Endothelial cell of umbilical vein (primary cell): Measurements from ENCODE around the gene MREG. TPM values are rescaled to one million over a fixed set of nuclear protein-coding genes. Genes with fewer than 3 reads are reported as not detected.

Experiments
- BruUV-seq: library from RNA; stranded (reverse); fragments of 400-500 nt; replicated peaks from 2 replicates; lab custom pipeline; 2021; lab: Mats Ljungman, UMichigan
- CTCF ChIA-PET: fragments of 300-600, 350-600 bp; sonication (Branson Sonifier 250); formaldehyde crosslinking; loops from one replicate; lab custom pipeline; 2021; ENCODE audit warnings: antibody characterized with exemption, inconsistent platforms; lab: Charles Lee
- POLR2A ChIA-PET: fragments of 300-600, 350-600 bp; sonication (Branson Sonifier 250); formaldehyde crosslinking; loops from one replicate; lab custom pipeline; 2021; ENCODE audit warnings: antibody characterized with exemption, inconsistent platforms; lab: Charles Lee
- DNase-seq: peaks from one replicate; pipeline ENCODE4 v3.0.0-alpha.2; 2011; ENCODE audit warnings: low read depth, low spot score
- FAIRE-seq: peaks from 2 replicates; lab custom pipeline; 2011; peaks lifted over from hg19 to GRCh38; lab: Jason Lieb, UNC
- H2AFZ ChIP-seq: 2 replicates; pipeline ENCODE4 v1.6.0; 2012; ENCODE audit warnings: low read depth, low read length, control low read depth, inconsistent platforms
- H3K27ac ChIP-seq: 2 replicates; pipeline ENCODE4 v1.5.1; 2011; ENCODE audit warnings: low read depth, mild to moderate bottlenecking, control low read depth, low read length, moderate library complexity; ENCODE audit not compliant: insufficient read depth
- H3K27me3 ChIP-seq, 2 experiments: 2 replicates each; pipeline versions ENCODE4 v1.6.0 to v1.6.1; 2011; ENCODE audit warnings: low read length in 2 of 2, mixed read lengths in 1 of 2; ENCODE audit not compliant: control insufficient read depth in 2 of 2, insufficient read depth in 2 of 2
- H3K36me3 ChIP-seq, 2 experiments: 2 replicates in 1 of 2; 3 replicates in 1 of 2; pipeline ENCODE4 v1.5.1; 2011; ENCODE audit warnings: low read length in 2 of 2, mild to moderate bottlenecking in 1 of 2, moderate library complexity in 1 of 2; ENCODE audit not compliant: control insufficient read depth in 2 of 2, insufficient read depth in 2 of 2; ENCODE audit errors: extremely low read depth in 1 of 2
- H3K4me1 ChIP-seq: 3 replicates; pipeline ENCODE4 v1.5.1; 2011; ENCODE audit warnings: mild to moderate bottlenecking, low read length; ENCODE audit not compliant: control insufficient read depth, insufficient read depth; ENCODE audit errors: extremely low read depth
- H3K4me2 ChIP-seq: 2 replicates; pipeline ENCODE4 v1.6.1; 2011; ENCODE audit warnings: low read length, control low read depth, mixed read lengths; ENCODE audit not compliant: insufficient read depth
- H3K4me3 ChIP-seq, 3 experiments: fragments of 200-600 bp in 1 of 3; sonication (generic), shearing (Covaris generic) in 1 of 3; replicated peaks in 1 of 3; 2 replicates each; pipeline ENCODE4 v1.5.1; 2011 to 2016; ENCODE audit warnings: control low read depth in 3 of 3, low read length in 3 of 3, mild to moderate bottlenecking in 2 of 3, inconsistent platforms in 1 of 3, low read depth in 1 of 3, moderate library complexity in 1 of 3; ENCODE audit not compliant: insufficient read depth in 1 of 3
- H3K79me2 ChIP-seq: 2 replicates; pipeline ENCODE4 v1.6.0; 2012; ENCODE audit warnings: low read length, inconsistent platforms; ENCODE audit not compliant: control insufficient read depth, insufficient read depth
- H3K9ac ChIP-seq: replicated peaks from 2 replicates; pipeline ENCODE3; 2011; ENCODE audit warnings: low read length, control low read depth; ENCODE audit not compliant: insufficient read depth; ENCODE audit errors: extremely low read depth
- H3K9me1 ChIP-seq: replicated peaks from 3 replicates; pipeline ENCODE4 v1.6.0; 2011; ENCODE audit warnings: mild to moderate bottlenecking, low read length; ENCODE audit not compliant: control insufficient read depth, insufficient read depth; ENCODE audit errors: extremely low read depth
- H3K9me3 ChIP-seq: replicated peaks from 2 replicates; pipeline ENCODE4 v1.5.1; 2012; ENCODE audit warnings: low read length, inconsistent platforms; ENCODE audit not compliant: control insufficient read depth, insufficient read depth
- H4K20me1 ChIP-seq: replicated peaks from 2 replicates; pipeline ENCODE3; 2011; ENCODE audit warnings: mild to moderate bottlenecking, low read length; ENCODE audit not compliant: control insufficient read depth, insufficient read depth; ENCODE audit errors: extremely low read depth
- EZH2 ChIP-seq: IDR thresholded peaks from 2 replicates; pipeline ENCODE4 v1.6.1; 2012; ENCODE audit warnings: borderline replicate concordance, low read depth, mild to moderate bottlenecking, moderate library complexity, low read length, inconsistent platforms; ENCODE audit not compliant: severe bottlenecking
- FOS ChIP-seq: IDR thresholded peaks from 2 replicates; pipeline ENCODE4 v1.6.1; 2011; ENCODE audit warnings: mild to moderate bottlenecking, low read length, moderate library complexity, borderline replicate concordance; ENCODE audit not compliant: insufficient read depth
- GATA2 ChIP-seq: IDR thresholded peaks from 2 replicates; pipeline ENCODE4 v1.7.0; 2011; ENCODE audit warnings: low read depth, mild to moderate bottlenecking, moderate library complexity, mixed read lengths, low read length; ENCODE audit not compliant: insufficient read length, insufficient read depth
- JUN ChIP-seq: IDR thresholded peaks from 2 replicates; pipeline ENCODE4 v1.6.1; 2011; ENCODE audit warnings: borderline replicate concordance, low read depth; ENCODE audit not compliant: insufficient read length, insufficient read depth
- MYC ChIP-seq: IDR thresholded peaks from one replicate; pipeline ENCODE4 v1.6.1; 2011; ENCODE audit warnings: mild to moderate bottlenecking, low read depth, low read length
- POLR2A ChIP-seq: IDR thresholded peaks from 2 replicates; pipeline ENCODE4 v1.6.1; 2012; ENCODE audit warnings: low read depth, mild to moderate bottlenecking, control low read depth, low read length
- POLR2AphosphoS5 ChIP-seq: IDR thresholded peaks from 2 replicates; pipeline ENCODE4 v1.6.1; 2012; ENCODE audit warnings: low read depth, mild to moderate bottlenecking, control low read depth, low read length, moderate library complexity; ENCODE audit not compliant: insufficient read depth
- dilution Hi-C: fragments of 300-500 bp; cut with MboI; formaldehyde crosslinking; loops from one replicate; pipeline ENCODE4 v1.15.0; 2019; ENCODE audit warnings: low sequenced_read_pairs; ENCODE audit not compliant: extremely low pct_ligation_motif_present
- intact Hi-C: fragments of 100-400 bp; cut with micrococcal nuclease; formaldehyde crosslinking; loops from one replicate; pipeline ENCODE4 v1.10.0; 2022
- polyA plus RNA-seq, 4 experiments: library from polyadenylated mRNA; depleted of rRNA in 3 of 4; stranded (reverse) in 3 of 4; unstranded in 1 of 4; fragments of >200 nt; gene quantifications; 2 replicates each; pipeline versions ENCODE4 v1.2.1 to v1.2.3, GENCODE V29; 2011 to 2012; ENCODE audit warnings: missing spikeins in 1 of 4
- total RNA-seq: library from RNA; stranded (reverse); gene quantifications from 2 replicates; pipeline ENCODE4 v1.2.3, GENCODE V29; 2021
- TF ChIP-seq, protein P1 (sequence below): IDR thresholded peaks from 2 replicates; pipeline ENCODE4 v1.6.1; 2011; ENCODE audit not compliant: insufficient read depth, insufficient read length
- TF ChIP-seq, protein P2 (sequence below), 2 donors: IDR thresholded peaks; 1 replicate in 1 of 2; 2 replicates in 1 of 2; pipeline ENCODE4 v1.5.1; 2011; ENCODE audit warnings: low read length in 2 of 2, mild to moderate bottlenecking in 2 of 2, moderate library complexity in 2 of 2, control low read depth in 1 of 2, inconsistent platforms in 1 of 2, low read depth in 1 of 2; ENCODE audit not compliant: insufficient read depth in 1 of 2; ENCODE audit errors: extremely low read depth in 1 of 2

The MREG gene
- total and polyA plus RNA-seq, 2 donors (not counting 3 experiments of a cell fraction or from before 2014, with no cell fraction given) = 0.41 to 3.9 TPM

DNA sequence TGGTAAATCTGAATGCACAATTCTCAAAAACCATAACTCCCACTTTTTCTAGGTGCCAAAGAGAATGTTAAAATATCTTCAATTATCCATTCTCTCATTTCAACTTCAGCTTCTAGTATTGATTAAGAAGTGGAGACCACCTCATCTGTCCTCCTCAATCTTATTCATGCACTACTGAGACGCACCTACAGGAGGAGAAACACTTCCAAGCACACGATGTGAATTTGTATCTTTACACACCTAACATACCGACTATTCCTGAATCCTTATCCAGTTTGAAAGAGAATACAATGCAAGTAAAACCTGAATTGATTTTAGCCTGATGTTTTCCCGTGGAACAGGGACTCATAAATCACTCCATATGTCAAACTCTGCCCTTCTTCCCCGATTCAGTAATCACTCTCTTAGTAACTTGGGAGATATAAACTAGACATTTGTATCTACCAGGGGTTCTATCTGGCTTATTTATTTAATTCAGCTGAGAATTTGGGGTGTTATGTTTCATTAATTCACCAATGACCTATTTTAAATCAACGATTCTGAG is 101.0 kb downstream of the MREG start:
- no peaks in the 10 kb centered on the region for H3K9me1 ChIP-seq
- dilution Hi-C loops = no loop called here
- no peak for FAIRE-seq
- no peak for DNase-seq
- CTCF ChIA-PET = no interaction called here
- intact Hi-C loops = no loop called here
- H3K27me3 ChIP-seq = no peaks in the 10 kb centered on the region
- H3K4me3 ChIP-seq = no peak overlapping the region
- H3K4me2 ChIP-seq = no peak overlapping the region
- H3K9me3 ChIP-seq = no peaks in the 10 kb centered on the region
- no peak overlapping the region for H2AFZ ChIP-seq
- no peaks in the 10 kb centered on the region for H3K79me2 ChIP-seq
- H3K9ac ChIP-seq = no peak overlapping the region
- BruUV-seq = no TSS peak
- no peak overlapping the region for H3K27ac ChIP-seq
- no peaks in the 10 kb centered on the region for H4K20me1 ChIP-seq
- POLR2A ChIA-PET = interaction anchor here (0.7 to 1.1 kb wide), 2 partner anchors 61 to 476 kb away, joined by 3 read pairs; no protein-coding TSS in a partner anchor
- TF ChIP-seq POLR2AphosphoS5 (no peak), EZH2 (no peak), POLR2A (no peak), GATA2 (no peak), FOS (no peak), MYC (no peak), JUN (no peak)
- TF ChIP-seq, protein P1, sequence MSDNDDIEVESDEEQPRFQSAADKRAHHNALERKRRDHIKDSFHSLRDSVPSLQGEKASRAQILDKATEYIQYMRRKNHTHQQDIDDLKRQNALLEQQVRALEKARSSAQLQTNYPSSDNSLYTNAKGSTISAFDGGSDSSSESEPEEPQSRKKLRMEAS = no peak
- TF ChIP-seq, protein P2, sequence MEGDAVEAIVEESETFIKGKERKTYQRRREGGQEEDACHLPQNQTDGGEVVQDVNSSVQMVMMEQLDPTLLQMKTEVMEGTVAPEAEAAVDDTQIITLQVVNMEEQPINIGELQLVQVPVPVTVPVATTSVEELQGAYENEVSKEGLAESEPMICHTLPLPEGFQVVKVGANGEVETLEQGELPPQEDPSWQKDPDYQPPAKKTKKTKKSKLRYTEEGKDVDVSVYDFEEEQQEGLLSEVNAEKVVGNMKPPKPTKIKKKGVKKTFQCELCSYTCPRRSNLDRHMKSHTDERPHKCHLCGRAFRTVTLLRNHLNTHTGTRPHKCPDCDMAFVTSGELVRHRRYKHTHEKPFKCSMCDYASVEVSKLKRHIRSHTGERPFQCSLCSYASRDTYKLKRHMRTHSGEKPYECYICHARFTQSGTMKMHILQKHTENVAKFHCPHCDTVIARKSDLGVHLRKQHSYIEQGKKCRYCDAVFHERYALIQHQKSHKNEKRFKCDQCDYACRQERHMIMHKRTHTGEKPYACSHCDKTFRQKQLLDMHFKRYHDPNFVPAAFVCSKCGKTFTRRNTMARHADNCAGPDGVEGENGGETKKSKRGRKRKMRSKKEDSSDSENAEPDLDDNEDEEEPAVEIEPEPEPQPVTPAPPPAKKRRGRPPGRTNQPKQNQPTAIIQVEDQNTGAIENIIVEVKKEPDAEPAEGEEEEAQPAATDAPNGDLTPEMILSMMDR (IDR thresholded peaks at IDR 0.05; ENCODE audit: extremely low read depth in 1 of 2, insufficient read depth in 1 of 2, low read depth in 1 of 2, low read length in 2 of 2) = no peak
- H3K36me3 ChIP-seq = no peaks in the 10 kb centered on the region
- no peaks in the 10 kb centered on the region for H3K4me1 ChIP-seq
